GM21528 (cell line): Measurements from ENCODE around the gene IGF1R.

Experiments used
- ATAC-seq: cut with Tn5 transposase; IDR thresholded peaks from one replicate; pipeline ENCODE4 v1.9.1; 2021; ENCODE audit warnings: mild to moderate bottlenecking, moderate library complexity; ENCODE audit not compliant: unreplicated experiment, low FRiP score

The IGF1R gene

GRCh38 chr15:98807262-98807661 lies 158.9 kb downstream of the IGF1R start:
- no peak for ATAC-seq

GRCh38 chr15:98809273-98809672 lies 160.9 kb downstream of the IGF1R start:
- no peak for ATAC-seq

- no peak for ATAC-seq
These were observed 164.5 kb downstream of the IGF1R start for GRCh38 chr15:98812716-98813446.

GRCh38 chr15:98813951-98814350 lies 165.6 kb downstream of the IGF1R start:
- ATAC-seq = no peak

GRCh38 chr15:98815207-98815606 lies 166.9 kb downstream of the IGF1R start:
- ATAC-seq = no peak

GRCh38 chr15:98817745-98818144 lies 169.4 kb downstream of the IGF1R start:
- no peak for ATAC-seq

- no peak for ATAC-seq
These were observed 174.7 kb downstream of the IGF1R start for GRCh38 chr15:98823012-98823458.

DNA sequence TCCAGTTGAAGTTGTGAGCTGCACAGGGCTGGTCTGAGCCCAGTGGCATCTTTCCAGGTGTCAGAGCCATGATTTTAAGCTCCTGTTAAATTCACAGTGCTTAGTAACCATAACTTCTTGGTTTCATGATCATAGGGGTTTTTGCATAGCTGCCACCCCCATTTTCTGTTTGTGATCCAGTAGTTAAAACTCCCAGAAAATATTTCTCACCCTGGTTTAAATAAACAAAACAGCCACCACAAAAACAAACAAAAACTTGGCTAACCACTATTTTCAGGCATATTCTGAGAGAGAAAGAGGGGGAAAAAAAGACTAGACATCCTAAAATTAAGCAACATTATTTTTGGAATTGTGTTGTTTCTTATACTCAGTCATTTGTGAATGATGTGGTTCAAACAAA lies 175.3 kb downstream of the IGF1R start:
- no peak for ATAC-seq

DNA sequence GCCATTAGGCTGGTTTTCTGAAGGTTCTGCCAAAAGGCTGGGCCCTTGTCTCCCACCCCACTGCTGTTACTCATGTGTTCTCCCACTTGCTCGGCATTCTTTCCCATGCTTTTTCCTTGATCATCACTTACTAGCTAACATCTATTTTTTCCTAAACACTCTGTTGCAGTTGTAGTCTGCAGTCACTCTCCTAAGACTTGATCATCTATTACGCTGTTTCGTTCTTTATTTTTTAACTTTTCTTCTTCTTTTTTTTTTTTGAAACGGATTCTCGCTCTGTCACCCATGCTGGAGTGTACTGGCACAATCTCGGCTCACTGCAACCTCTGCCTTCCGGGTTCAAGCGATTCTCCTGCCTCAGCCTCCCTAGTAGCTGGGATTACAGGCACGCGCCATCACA lies 176.3 kb downstream of the IGF1R start:
- ATAC-seq = no peak

- no peak for ATAC-seq
These were observed 178.3 kb downstream of the IGF1R start for GRCh38 chr15:98826658-98827057.

DNA sequence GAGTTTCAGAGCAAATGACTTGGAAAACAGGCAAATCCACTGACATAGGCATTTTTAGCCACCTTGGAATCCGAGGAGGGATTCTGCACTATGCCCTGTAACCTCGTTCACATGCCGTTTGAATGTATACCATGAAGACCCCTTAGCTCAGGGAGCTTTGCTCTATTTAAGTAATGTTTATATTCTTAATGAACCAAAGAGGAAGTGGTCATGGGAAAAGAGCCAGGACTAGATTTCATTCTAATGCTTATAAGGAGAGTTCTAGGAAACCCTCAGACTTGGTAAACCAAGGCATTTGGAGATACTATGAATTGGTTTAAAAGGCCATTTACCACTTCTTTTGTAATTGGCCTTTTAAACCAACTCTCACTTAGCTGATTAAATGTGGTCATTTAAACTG lies 178.9 kb downstream of the IGF1R start:
- no peak for ATAC-seq

- no peak for ATAC-seq
These were observed 181.8 kb downstream of the IGF1R start for GRCh38 chr15:98830034-98830634.

- ATAC-seq = no peak
These were observed 186.6 kb downstream of the IGF1R start for GRCh38 chr15:98834976-98835375.

GRCh38 chr15:98835876-98836275 lies 187.5 kb downstream of the IGF1R start:
- no peak for ATAC-seq

DNA sequence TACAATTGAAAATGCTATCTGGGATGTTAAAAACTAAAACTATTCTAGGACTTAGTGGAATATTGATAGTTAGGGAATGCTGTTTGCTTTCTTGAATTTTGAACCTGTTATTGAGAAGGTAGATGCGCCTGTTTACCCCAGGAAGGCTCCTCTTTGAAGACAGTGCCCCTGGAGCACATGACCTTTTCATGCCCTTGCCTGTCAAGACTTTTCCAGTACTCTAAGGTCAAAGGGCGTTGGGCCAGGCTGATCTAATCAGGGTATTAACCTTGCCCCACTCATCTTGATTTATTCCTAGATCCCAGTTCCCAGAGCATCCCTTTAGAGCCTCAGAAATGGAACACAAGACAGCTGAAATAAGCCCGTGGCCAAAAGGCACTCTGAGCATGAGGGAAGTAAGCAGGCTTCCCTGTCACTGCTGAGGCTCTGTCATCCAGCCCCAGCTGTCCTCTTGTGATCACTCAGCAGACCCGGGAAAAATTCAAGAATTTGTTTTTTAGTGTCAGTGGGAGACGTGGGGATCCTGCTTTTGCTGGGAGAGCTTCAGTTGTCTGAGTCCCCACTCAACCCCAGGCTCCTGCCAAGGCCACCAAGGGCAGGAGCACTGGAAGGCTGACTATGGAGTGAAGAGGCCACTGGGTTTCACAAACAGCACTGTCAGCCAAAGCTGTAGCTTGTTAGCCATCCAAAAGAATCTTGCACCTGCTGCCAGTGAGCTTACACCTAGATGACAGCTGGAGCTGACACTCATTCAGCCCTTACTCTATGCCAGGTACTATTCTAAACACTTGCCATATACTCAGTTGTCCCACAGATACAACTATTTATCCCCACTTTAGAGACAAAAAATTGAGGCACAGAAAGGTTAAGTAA lies 190.3 kb downstream of the IGF1R start:
- ATAC-seq = no peak

GRCh38 chr15:98840053-98840452 lies 191.7 kb downstream of the IGF1R start:
- no peak for ATAC-seq

- ATAC-seq = no peak
These were observed 193.2 kb downstream of the IGF1R start for GRCh38 chr15:98841419-98841970.

DNA sequence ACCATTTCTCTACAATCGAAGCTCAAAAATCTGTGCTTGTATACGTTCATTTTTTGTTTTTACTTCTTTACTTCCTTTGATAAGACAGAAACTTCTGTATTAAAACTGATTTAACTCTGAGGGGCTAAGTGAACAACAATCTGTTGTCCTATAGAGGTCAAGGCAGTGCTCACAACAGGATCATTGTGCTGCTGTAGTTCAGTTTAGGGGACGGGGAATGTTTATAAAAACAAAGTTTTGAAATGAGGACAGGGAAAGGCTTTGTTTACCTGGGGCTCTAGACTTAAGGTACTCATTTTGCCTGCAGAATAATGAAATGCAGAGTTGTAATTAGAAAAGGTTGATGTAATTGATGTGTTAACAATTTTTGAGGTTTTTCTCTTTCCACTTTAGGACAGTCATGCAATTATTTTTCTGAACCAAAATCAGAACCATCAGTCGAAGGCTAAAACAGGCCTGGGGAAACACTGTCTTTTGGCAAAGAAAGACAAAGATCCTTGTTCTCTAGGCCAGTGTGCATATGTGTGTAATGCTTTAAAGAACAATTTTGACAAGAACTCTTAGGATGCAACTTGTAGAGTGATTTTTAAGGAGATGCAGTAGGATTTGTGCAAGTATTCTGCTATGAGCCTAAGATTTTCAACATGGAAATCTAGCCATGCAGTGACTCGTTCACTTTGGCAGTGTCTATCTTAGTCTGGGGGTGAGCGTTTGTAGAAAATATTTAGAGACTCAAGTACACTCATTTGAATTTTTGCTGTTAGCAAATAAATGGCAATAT lies 194.0 kb downstream of the IGF1R start:
- no peak for ATAC-seq

- no peak for ATAC-seq
These were observed 194.6 kb downstream of the IGF1R start for GRCh38 chr15:98842973-98843285.

DNA sequence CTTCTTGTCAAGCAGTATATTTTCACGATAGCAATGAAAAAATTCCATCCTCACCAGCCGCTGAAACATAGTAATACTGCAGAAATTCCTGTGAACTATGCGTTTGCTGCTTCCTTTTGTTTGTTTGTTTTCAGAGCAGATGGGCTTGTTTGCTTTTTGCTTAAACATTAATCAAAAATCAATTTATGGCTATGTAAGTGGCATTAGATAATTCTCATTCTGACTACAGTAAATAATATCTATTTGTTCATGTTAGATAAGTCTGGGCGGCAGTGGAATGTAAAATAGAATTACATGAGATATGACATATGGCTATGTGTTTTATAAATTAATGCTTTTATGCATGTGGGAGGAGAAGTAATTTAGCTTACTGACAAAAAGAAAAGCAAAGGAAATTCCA lies 195.5 kb downstream of the IGF1R start:
- no peak for ATAC-seq
